Mammary epithelial cell (primary cell): Measurements from ENCODE around the gene MAPK11.

Experiments used
- EZH2 ChIP-seq: IDR thresholded peaks from 2 replicates; pipeline ENCODE4 v1.6.1; 2012; ENCODE audit warnings: low read length, inconsistent platforms, borderline replicate concordance
- TF ChIP-seq, protein P1 (sequence below), 2 donors: IDR thresholded peaks in 1 of 2; conservative IDR thresholded peaks in 1 of 2; 2 replicates each; pipeline ENCODE4 v1.5.1; 2011 to 2012; ENCODE audit warnings: inconsistent platforms in 2 of 2, low read length in 2 of 2, mild to moderate bottlenecking in 2 of 2, control low read depth in 1 of 2, low read depth in 1 of 2; ENCODE audit not compliant: insufficient read depth in 1 of 2; ENCODE audit errors: extremely low read depth in 1 of 2

DNA sequence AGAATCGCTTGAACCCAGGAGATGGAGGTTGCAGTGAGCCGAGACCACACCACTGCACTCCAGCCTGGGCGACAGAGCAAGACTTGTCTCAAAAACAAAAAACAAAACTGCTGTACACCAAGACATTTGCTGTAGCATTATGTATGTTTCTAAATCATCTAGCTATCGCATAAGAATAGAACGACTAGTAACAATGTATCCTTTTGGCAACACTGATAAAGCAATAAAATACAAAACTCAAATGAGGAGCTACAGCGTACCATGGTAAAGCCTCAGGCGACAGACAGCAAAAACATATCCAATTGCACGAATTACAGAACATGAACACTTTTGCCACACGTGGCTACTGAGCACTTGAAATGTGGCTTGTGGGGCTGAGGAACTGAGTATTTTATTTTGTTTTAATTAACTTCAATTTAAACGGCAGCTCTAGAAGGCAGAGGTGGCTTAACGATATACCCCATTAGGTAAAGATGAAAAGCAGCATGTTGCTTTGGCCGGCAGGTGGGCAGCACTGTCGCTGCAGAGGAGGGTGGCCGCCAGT lies 27.7 kb downstream of the MAPK11 start:
- TF ChIP-seq, protein P1, sequence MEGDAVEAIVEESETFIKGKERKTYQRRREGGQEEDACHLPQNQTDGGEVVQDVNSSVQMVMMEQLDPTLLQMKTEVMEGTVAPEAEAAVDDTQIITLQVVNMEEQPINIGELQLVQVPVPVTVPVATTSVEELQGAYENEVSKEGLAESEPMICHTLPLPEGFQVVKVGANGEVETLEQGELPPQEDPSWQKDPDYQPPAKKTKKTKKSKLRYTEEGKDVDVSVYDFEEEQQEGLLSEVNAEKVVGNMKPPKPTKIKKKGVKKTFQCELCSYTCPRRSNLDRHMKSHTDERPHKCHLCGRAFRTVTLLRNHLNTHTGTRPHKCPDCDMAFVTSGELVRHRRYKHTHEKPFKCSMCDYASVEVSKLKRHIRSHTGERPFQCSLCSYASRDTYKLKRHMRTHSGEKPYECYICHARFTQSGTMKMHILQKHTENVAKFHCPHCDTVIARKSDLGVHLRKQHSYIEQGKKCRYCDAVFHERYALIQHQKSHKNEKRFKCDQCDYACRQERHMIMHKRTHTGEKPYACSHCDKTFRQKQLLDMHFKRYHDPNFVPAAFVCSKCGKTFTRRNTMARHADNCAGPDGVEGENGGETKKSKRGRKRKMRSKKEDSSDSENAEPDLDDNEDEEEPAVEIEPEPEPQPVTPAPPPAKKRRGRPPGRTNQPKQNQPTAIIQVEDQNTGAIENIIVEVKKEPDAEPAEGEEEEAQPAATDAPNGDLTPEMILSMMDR (conservative IDR thresholded peaks at IDR 0.05 in 1 of 2, IDR thresholded peaks at IDR 0.05 in 1 of 2; ENCODE audit: extremely low read depth in 1 of 2, insufficient read depth in 1 of 2, low read depth in 1 of 2, low read length in 2 of 2) = no peak
- TF ChIP-seq EZH2 = no peak
